ENCODE results near the gene ABR.
A peak's percentile ranks its signal among the peaks of the same experiment; 100 is the strongest.
"Not testable (repeated sequence)": the region's sequence is repeated elsewhere in the genome, so short reads cannot be mapped to it uniquely, and the experiment has no call there.

Gene ABR

GRCh38 chr17:1071103-1071825, 108.5 kb downstream of the ABR start:
- no peak for DNase-seq (ENCODE audit: low spot score)

- no peak for DNase-seq (ENCODE audit: low spot score)
These were observed 109.4 kb downstream of the ABR start for GRCh38 chr17:1070411-1070810.

- no peak for DNase-seq (ENCODE audit: low spot score)
These were observed 109.9 kb downstream of the ABR start for GRCh38 chr17:1069847-1070246.

- no peak for DNase-seq (ENCODE audit: low spot score)
These were observed 111.4 kb downstream of the ABR start for GRCh38 chr17:1068356-1068755.

GRCh38 chr17:1067282-1067956, 112.4 kb downstream of the ABR start:
- DNase-seq (ENCODE audit: low spot score) = no peak

GRCh38 chr17:1065416-1065815, 114.4 kb downstream of the ABR start:
- not testable (repeated sequence) for DNase-seq (ENCODE audit: low spot score)

- DNase-seq (ENCODE audit: low spot score) = peak; percentile 98
These were observed 118.8 kb downstream of the ABR start for GRCh38 chr17:1060991-1061390.

- DNase-seq (ENCODE audit: low spot score) = no peak
These were observed 120.5 kb downstream of the ABR start for GRCh38 chr17:1059131-1059795.

GRCh38 chr17:1058423-1059130, 121.2 kb downstream of the ABR start:
- DNase-seq (ENCODE audit: low spot score) = peak; percentile 72

- no peak for DNase-seq (ENCODE audit: low spot score)
These were observed 123.0 kb downstream of the ABR start for GRCh38 chr17:1056761-1057160.

- DNase-seq (ENCODE audit: low spot score) = peak; percentile 53
These were observed 123.8 kb downstream of the ABR start for GRCh38 chr17:1055751-1056645.

- no peak for DNase-seq (ENCODE audit: low spot score)
These were observed 124.5 kb downstream of the ABR start for GRCh38 chr17:1055231-1055630.

GRCh38 chr17:1054656-1055055, 125.1 kb downstream of the ABR start:
- no peak for DNase-seq (ENCODE audit: low spot score)

- no peak for DNase-seq (ENCODE audit: low spot score)
These were observed 126.0 kb downstream of the ABR start for GRCh38 chr17:1053661-1054360.

GRCh38 chr17:1050996-1051925, 128.5 kb downstream of the ABR start:
- DNase-seq (ENCODE audit: low spot score) = no peak

GRCh38 chr17:1050246-1050995, 129.4 kb downstream of the ABR start:
- DNase-seq (ENCODE audit: low spot score) = no peak

- no peak for DNase-seq (ENCODE audit: low spot score)
These were observed 130.1 kb downstream of the ABR start for GRCh38 chr17:1049446-1050225.

GRCh38 chr17:1048516-1049115, 131.2 kb downstream of the ABR start:
- not testable (repeated sequence) for DNase-seq (ENCODE audit: low spot score)
